ENCODE measurements around the gene BCKDK. TPM values are rescaled to one million over a fixed set of nuclear protein-coding genes. Genes with fewer than 3 reads are reported as not detected.

BCKDK gene
- total and polyA plus RNA-seq, 2 of the 13 experiments (the other 11 are each of a cell fraction or from before 2014, with no cell fraction given), result 24.9 to 42.6 TPM

- TF ChIP-seq ZBTB40 (IDR thresholded peaks at IDR 0.05), result no peak
- TF ChIP-seq ZBTB40 (CRISPR knock-in tag; IDR thresholded peaks at IDR 0.05), result no peak
- no peak for TF ChIP-seq HMG20A (CRISPR knock-in tag; IDR thresholded peaks at IDR 0.05; ENCODE audit: borderline replicate concordance)
- TF ChIP-seq ZNF703 (CRISPR knock-in tag; IDR thresholded peaks at IDR 0.05; ENCODE audit: borderline replicate concordance), result no peak
- TF ChIP-seq ZNF280D (CRISPR knock-in tag; IDR thresholded peaks at IDR 0.05), result no peak
- TF ChIP-seq, protein P1, sequence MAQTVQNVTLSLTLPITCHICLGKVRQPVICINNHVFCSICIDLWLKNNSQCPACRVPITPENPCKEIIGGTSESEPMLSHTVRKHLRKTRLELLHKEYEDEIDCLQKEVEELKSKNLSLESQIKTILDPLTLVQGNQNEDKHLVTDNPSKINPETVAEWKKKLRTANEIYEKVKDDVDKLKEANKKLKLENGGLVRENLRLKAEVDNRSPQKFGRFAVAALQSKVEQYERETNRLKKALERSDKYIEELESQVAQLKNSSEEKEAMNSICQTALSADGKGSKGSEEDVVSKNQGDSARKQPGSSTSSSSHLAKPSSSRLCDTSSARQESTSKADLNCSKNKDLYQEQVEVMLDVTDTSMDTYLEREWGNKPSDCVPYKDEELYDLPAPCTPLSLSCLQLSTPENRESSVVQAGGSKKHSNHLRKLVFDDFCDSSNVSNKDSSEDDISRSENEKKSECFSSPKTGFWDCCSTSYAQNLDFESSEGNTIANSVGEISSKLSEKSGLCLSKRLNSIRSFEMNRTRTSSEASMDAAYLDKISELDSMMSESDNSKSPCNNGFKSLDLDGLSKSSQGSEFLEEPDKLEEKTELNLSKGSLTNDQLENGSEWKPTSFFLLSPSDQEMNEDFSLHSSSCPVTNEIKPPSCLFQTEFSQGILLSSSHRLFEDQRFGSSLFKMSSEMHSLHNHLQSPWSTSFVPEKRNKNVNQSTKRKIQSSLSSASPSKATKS (CRISPR knock-in tag; IDR thresholded peaks at IDR 0.05), result no peak
- peak; percentile 7; the same call in 1 of the 2 replicates for TF ChIP-seq ZNF644 (CRISPR knock-in tag; IDR thresholded peaks at IDR 0.05; ENCODE audit: low read depth)
- TF ChIP-seq MEIS2 (CRISPR knock-in tag; IDR thresholded peaks at IDR 0.05), result no peak
- TF ChIP-seq TCF12 (IDR thresholded peaks at IDR 0.05), result no peak
- no peak; the same call in 1 of the 2 replicates for TF ChIP-seq TCF12 (CRISPR knock-in tag; IDR thresholded peaks at IDR 0.05)
- no peak for TF ChIP-seq NFYB (CRISPR knock-in tag; IDR thresholded peaks at IDR 0.05)
- no peak for TF ChIP-seq AHR (CRISPR knock-in tag; IDR thresholded peaks at IDR 0.05)
- TF ChIP-seq JARID2 (CRISPR knock-in tag; IDR thresholded peaks at IDR 0.05; ENCODE audit: insufficient replicate concordance), result no peak
Measured at GRCh38 chr16:31138621-31139578, 30.7 kb downstream of the BCKDK start (continued).
